Endodermal cell (in vitro differentiated cells): Measurements from ENCODE around the gene WWC2. TPM values are rescaled to one million over a fixed set of nuclear protein-coding genes. Genes with fewer than 3 reads are reported as not detected.

ENCODE experiments used
- DNase-seq: peaks from one replicate; pipeline ENCODE4 v3.0.0-alpha.2; 2017
- H3K27ac ChIP-seq: 2 replicates; pipeline ENCODE4 v1.5.1; 2013; ENCODE audit warnings: mild to moderate bottlenecking, low read depth, low read length, moderate library complexity
- H3K27me3 ChIP-seq: 2 replicates; pipeline ENCODE4 v1.6.1; 2013; ENCODE audit warnings: mild to moderate bottlenecking, low read length, moderate library complexity; ENCODE audit not compliant: insufficient read depth, control insufficient read depth, poor library complexity, severe bottlenecking
- H3K36me3 ChIP-seq: 2 replicates; pipeline ENCODE4 v1.7.0; 2013; ENCODE audit warnings: mild to moderate bottlenecking, low read length, moderate library complexity; ENCODE audit not compliant: control insufficient read depth, insufficient read depth
- H3K4me1 ChIP-seq: one replicate; pipeline ENCODE4 v1.7.0; 2013; ENCODE audit warnings: low read length; ENCODE audit not compliant: control insufficient read depth, insufficient read depth
- H3K4me3 ChIP-seq: 2 replicates; pipeline ENCODE4 v1.5.1; 2013; ENCODE audit warnings: mild to moderate bottlenecking, low read length, moderate library complexity
- H3K9ac ChIP-seq: 2 replicates; pipeline ENCODE4 v1.6.1; 2013; ENCODE audit warnings: mild to moderate bottlenecking, low read length, moderate library complexity; ENCODE audit not compliant: poor library complexity, severe bottlenecking; ENCODE audit errors: extremely low read depth
- H3K9me3 ChIP-seq: 2 replicates; pipeline ENCODE4 v1.6.1; 2013; ENCODE audit warnings: mild to moderate bottlenecking, low read length, moderate library complexity; ENCODE audit not compliant: control insufficient read depth
- H3K27ac Mint-ChIP-seq: 2 replicates; pipeline ENCODE4 v1.8.0; 2020; ENCODE audit warnings: mixed read lengths
- H3K27me3 Mint-ChIP-seq: 2 replicates; pipeline ENCODE4 v1.8.0; 2021; ENCODE audit warnings: mild to moderate bottlenecking, mixed read lengths; ENCODE audit not compliant: insufficient read depth
- H3K36me3 Mint-ChIP-seq: 2 replicates; pipeline ENCODE4 v1.8.0; 2020; ENCODE audit warnings: low read depth, mixed read lengths
- H3K4me1 Mint-ChIP-seq: 2 replicates; pipeline ENCODE4 v1.8.0; 2020; ENCODE audit warnings: mixed read lengths
- H3K4me3 Mint-ChIP-seq: 2 replicates; pipeline ENCODE4 v1.8.0; 2020; ENCODE audit warnings: mild to moderate bottlenecking, moderate library complexity, mixed read lengths
- H3K9me3 Mint-ChIP-seq: 2 replicates; pipeline ENCODE4 v1.8.0; 2020; ENCODE audit warnings: mild to moderate bottlenecking, mixed read lengths
- CTCF ChIP-seq: fragments of 200-600 bp; sonication (generic); conservative IDR thresholded peaks from 2 replicates; pipeline ENCODE4 v1.5.0; 2021; ENCODE audit warnings: antibody characterized with exemption, mild to moderate bottlenecking
- WGBS, 2 experiments: methylation state at CpG; one replicate each; pipeline versions ENCODE4 v1.1.5 to v1.1.7; 2013; ENCODE audit warnings: missing lambda C conversion rate in 2 of 2, mixed read lengths in 1 of 2; ENCODE audit not compliant: insufficient coverage in 1 of 2, insufficient read length in 1 of 2; 5-methylcytosine and 5-hydroxymethylcytosine counted together
- total RNA-seq, 2 donors: library from RNA; stranded (reverse); fragmentation: NEBNext Ultra II Directional in 1 of 2; extraction: Animal tissue kit (Norgen Biotek cat#: 25700) in 1 of 2; gene quantifications; 2 replicates in 1 of 2; 3 replicates in 1 of 2; pipeline ENCODE4 v1.2.1, GENCODE V29; 2021

Gene WWC2
- total RNA-seq, 2 donors from 2014 or later, result 98.2 to 108 TPM

- Mint-ChIP-seq H3K27ac (peak overlapping the region; percentile 96), H3K36me3 (peaks cover 17% of the 10 kb centered on the region), H3K4me3 (peak overlapping the region; percentile 41), H3K4me1 (peaks cover 60% of the 10 kb centered on the region), H3K27me3 (no peaks in the 10 kb centered on the region), H3K9me3 (peaks cover 4% of the 10 kb centered on the region)
- TF ChIP-seq CTCF, result no peak
- 3 to 9% methylated on average over 6 to 13 of the region's 14 CpGs for WGBS, 2 experiments
- Histone ChIP-seq H3K9me3 (peaks cover 14% of the 10 kb centered on the region), H3K27ac (peak overlapping the region; percentile 62), H3K36me3 (peaks cover 20% of the 10 kb centered on the region), H3K4me1 (peaks cover 23% of the 10 kb centered on the region), H3K4me3 (peak overlapping the region; percentile 60), H3K27me3 (no peaks in the 10 kb centered on the region), H3K9ac (no peak overlapping the region)
- DNase-seq, result peak; percentile 96
These were observed 84.0 kb downstream of the WWC2 start for GRCh38 chr4:183182873-183183725.

- H3K27me3 Mint-ChIP-seq, result no peaks in the 10 kb centered on the region
- Histone ChIP-seq H3K9ac (no peak overlapping the region), H3K36me3 (peaks cover 19% of the 10 kb centered on the region), H3K9me3 (peaks cover 8% of the 10 kb centered on the region), H3K4me3 (peak overlapping the region; percentile 60), H3K27ac (no peak overlapping the region), H3K4me1 (peaks cover 23% of the 10 kb centered on the region), H3K27me3 (no peaks in the 10 kb centered on the region)
- peak overlapping the region; percentile 96 for H3K27ac Mint-ChIP-seq
- peak overlapping the region; percentile 41 for H3K4me3 Mint-ChIP-seq
- no peak for DNase-seq
- WGBS, 2 experiments, result 90 to 96% methylated on average over 4 of the region's 4 CpGs
- no peak for TF ChIP-seq CTCF
- H3K9me3 Mint-ChIP-seq, result peaks cover 4% of the 10 kb centered on the region
- peaks cover 19% of the 10 kb centered on the region for H3K36me3 Mint-ChIP-seq
- peaks cover 62% of the 10 kb centered on the region for H3K4me1 Mint-ChIP-seq
These were observed 85.0 kb downstream of the WWC2 start for GRCh38 chr4:183183906-183184535.

- Mint-ChIP-seq H3K9me3 (peaks cover 1% of the 10 kb centered on the region), H3K27me3 (no peaks in the 10 kb centered on the region), H3K4me3 (no peak overlapping the region), H3K27ac (peak overlapping the region; percentile 66), H3K36me3 (peaks cover 13% of the 10 kb centered on the region), H3K4me1 (peaks cover 61% of the 10 kb centered on the region)
- Histone ChIP-seq H3K9me3 (peaks cover 8% of the 10 kb centered on the region), H3K4me3 (no peak overlapping the region), H3K4me1 (peaks cover 23% of the 10 kb centered on the region), H3K27ac (no peak overlapping the region), H3K27me3 (no peaks in the 10 kb centered on the region), H3K9ac (no peak overlapping the region), H3K36me3 (peaks cover 16% of the 10 kb centered on the region)
- no peak for TF ChIP-seq CTCF
- no peak for DNase-seq
- 87 to 95% methylated on average over 5 of the region's 5 CpGs for WGBS, 2 experiments
These were observed 86.0 kb downstream of the WWC2 start for GRCh38 chr4:183185018-183185417.
